Left lobe of liver (tissue), 2 donors: ENCODE data around the gene RELN. TPM values are rescaled to one million over a fixed set of nuclear protein-coding genes. Genes with fewer than 3 reads are reported as not detected.

ENCODE experiments used
- ATAC-seq: fragments of 200-7000 bp; cut with Tn5 transposase; one replicate; pipeline ENCODE4 v1.9.1; 2020; ENCODE audit warnings: mild to moderate bottlenecking, moderate library complexity
- DNase-seq: peaks from one replicate; pipeline ENCODE4 v3.0.0-alpha.2; 2020; ENCODE audit warnings: low spot score
- total RNA-seq: library from RNA; stranded (reverse); gene quantifications from one replicate; pipeline ENCODE4 v1.2.1, GENCODE V29; 2021
- donor health status: DM: no; HTN: no; CAD: no; lungs with moderate emphysema.
- donor health status: DM: no; HTN: yes; CAD: no.

Gene RELN
- total RNA-seq, 1 donor from 2014 or later: 17.2 TPM

- DNase-seq (no peak), ATAC-seq (no peak)
These were observed 549.8 kb downstream of the RELN start for GRCh38 chr7:103439661-103440060.

- DNase-seq (no peak), ATAC-seq (no peak)
These were observed 551.8 kb downstream of the RELN start for GRCh38 chr7:103437623-103438022.

GRCh38 chr7:103432712-103433111 lies 556.7 kb downstream of the RELN start:
- DNase-seq (no peak), ATAC-seq (no peak)

DNA sequence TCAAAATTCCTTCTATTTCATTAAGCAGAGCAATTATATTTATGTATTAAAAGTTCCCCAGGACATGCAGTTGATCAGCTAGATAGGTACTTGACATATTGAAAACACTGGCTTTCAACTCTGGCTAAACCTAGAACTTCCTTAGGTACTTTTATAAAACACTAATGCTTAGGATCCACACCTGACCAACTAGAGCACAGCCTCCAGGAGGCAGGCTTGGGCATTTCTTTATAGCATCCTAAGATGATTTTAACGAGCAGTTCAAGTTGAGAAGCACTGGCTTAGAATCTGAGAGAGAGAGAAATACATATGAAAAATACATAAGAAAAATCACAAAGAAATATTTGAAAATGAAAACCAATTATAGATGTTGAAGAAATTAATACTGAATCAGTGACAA lies 564.3 kb downstream of the RELN start:
- ATAC-seq: no peak
- DNase-seq: no peak

GRCh38 chr7:103423467-103424179 lies 565.8 kb downstream of the RELN start:
- DNase-seq (no peak), ATAC-seq (no peak)

Other genes starting within 250 kb of the RELN start
- gene ORC5, start 218.4 kb upstream of the RELN start, total RNA-seq: 13.9 TPM